GM15510 (cell line): Measurements from ENCODE around the gene WNT3.

Source experiments
- POLR2A ChIP-seq: IDR thresholded peaks from 3 replicates; pipeline ENCODE4 v1.6.1; 2011; ENCODE audit warnings: borderline replicate concordance; ENCODE audit not compliant: insufficient read length; ENCODE audit errors: extremely low read depth

The WNT3 gene

GRCh38 chr17:46847204-46848191 lies 29.0 kb upstream of the WNT3 start:
- TF ChIP-seq POLR2A, result no peak

- no peak for TF ChIP-seq POLR2A
Observed at GRCh38 chr17:46842835-46843234, 24.3 kb upstream of the WNT3 start.

- TF ChIP-seq POLR2A, result no peak
Observed at GRCh38 chr17:46841561-46842379, 23.3 kb upstream of the WNT3 start.

DNA sequence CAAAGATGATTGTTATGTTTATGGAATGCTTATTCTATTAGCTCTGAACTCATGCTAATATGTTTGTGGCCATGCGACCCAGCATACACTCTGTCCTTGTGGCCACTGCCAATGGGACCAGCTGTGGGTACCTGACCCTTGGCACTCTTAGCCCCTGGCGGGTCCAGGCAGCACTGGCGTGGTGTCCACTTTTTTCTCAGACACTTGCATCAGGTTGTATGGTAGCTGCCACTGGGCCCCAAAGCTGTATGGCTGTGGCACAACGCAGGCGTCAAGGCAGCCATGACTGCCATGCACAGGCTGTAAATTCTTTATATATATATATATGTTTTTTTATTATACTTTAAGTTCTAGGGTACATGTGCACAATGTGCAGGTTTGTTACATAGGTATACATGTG lies 20.7 kb upstream of the WNT3 start:
- no peak for TF ChIP-seq POLR2A

GRCh38 chr17:46837521-46837920 lies 19.0 kb upstream of the WNT3 start:
- no peak for TF ChIP-seq POLR2A

DNA sequence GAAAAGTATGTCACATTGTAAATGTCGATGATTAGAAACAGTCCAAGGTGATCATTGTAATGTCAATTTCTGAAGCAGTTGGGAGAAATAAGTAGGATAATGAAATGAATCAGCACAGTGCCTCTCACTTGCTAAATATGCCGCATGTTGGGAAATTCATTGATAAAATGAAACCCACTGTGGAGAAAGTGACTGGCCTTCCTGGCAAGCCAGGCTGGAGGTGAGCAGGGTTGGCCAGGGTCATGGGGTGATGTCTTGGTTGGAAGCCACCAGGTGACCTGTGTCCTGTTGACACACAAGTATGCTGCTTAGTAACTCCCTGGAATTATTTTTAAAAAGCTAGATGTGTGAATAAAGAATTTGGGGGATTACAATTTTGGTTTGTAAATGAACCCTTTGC lies 18.0 kb upstream of the WNT3 start:
- TF ChIP-seq POLR2A, result no peak

DNA sequence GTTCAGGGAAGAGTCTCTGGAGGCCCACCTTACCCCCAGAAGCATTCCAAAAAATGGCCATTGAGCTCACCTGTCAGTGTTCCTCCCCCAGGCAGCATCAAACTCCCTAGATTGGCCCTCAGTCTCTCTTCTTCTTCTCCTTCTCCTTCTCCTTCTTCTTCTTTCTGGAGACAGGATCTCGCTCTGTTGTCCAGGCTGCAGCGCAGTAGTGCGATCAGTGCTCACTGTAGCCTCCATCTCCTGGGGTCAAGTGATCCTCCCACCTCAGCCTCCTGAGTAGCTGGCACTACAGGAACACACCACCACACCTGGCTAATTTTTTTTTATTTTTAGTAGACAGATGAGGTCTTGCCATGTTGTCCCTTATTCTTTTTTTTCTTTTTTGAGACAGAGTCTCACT lies 16.4 kb upstream of the WNT3 start:
- TF ChIP-seq POLR2A, result no peak

DNA sequence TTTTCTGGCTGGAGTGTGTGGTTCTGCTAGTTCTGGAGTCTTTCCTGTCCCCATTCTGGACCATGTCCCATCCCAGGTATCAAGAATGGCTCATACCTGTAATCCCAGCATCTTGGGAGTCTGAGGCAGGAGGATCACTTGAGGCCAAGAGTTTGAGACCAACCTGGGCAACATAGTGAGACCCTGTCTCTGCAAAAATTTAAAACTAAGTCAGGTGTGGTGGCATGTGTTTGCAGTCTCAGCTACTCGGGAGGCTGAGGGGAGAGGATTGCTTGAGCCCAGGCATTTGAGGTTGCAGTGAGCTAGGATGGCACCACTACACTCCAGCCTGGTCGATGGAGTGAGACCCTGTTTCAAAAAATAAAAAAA lies 15.3 kb upstream of the WNT3 start:
- TF ChIP-seq POLR2A, result no peak

- TF ChIP-seq POLR2A, result no peak
Observed at GRCh38 chr17:46832945-46833839, 14.7 kb upstream of the WNT3 start.

- TF ChIP-seq POLR2A, result no peak
Observed at GRCh38 chr17:46832331-46832821, 13.9 kb upstream of the WNT3 start.

GRCh38 chr17:46831573-46832330 lies 13.3 kb upstream of the WNT3 start:
- no peak for TF ChIP-seq POLR2A

- TF ChIP-seq POLR2A, result no peak
Observed at GRCh38 chr17:46827274-46827673, 8.8 kb upstream of the WNT3 start.

- no peak for TF ChIP-seq POLR2A
Observed at GRCh38 chr17:46826116-46826515, 7.6 kb upstream of the WNT3 start.

- no peak for TF ChIP-seq POLR2A
Observed at GRCh38 chr17:46823657-46824056, 5.2 kb upstream of the WNT3 start.
